ENCODE results near the gene KSR1.
"Not testable (repeated sequence)": the region's sequence is repeated elsewhere in the genome, so short reads cannot be mapped to it uniquely, and the experiment has no call there.

KSR1 gene

GRCh38 chr17:27427166-27427862 is 28.9 kb upstream of the KSR1 start:
- not testable (repeated sequence) for DNase-seq (ENCODE audit: low read depth); H3K9ac ChIP-seq (ENCODE audit: low read length); H3K4me3 ChIP-seq (ENCODE audit: low read length); H3K9me3 ChIP-seq (ENCODE audit: control insufficient read depth, low read length); H3K4me1 ChIP-seq (ENCODE audit: control insufficient read depth, insufficient read depth, low read length); H3K27me3 ChIP-seq (replicated peaks; ENCODE audit: control insufficient read depth, insufficient read depth, low read length); H3K36me3 ChIP-seq (ENCODE audit: control insufficient read depth, insufficient read depth, low read length, severe bottlenecking)

DNA sequence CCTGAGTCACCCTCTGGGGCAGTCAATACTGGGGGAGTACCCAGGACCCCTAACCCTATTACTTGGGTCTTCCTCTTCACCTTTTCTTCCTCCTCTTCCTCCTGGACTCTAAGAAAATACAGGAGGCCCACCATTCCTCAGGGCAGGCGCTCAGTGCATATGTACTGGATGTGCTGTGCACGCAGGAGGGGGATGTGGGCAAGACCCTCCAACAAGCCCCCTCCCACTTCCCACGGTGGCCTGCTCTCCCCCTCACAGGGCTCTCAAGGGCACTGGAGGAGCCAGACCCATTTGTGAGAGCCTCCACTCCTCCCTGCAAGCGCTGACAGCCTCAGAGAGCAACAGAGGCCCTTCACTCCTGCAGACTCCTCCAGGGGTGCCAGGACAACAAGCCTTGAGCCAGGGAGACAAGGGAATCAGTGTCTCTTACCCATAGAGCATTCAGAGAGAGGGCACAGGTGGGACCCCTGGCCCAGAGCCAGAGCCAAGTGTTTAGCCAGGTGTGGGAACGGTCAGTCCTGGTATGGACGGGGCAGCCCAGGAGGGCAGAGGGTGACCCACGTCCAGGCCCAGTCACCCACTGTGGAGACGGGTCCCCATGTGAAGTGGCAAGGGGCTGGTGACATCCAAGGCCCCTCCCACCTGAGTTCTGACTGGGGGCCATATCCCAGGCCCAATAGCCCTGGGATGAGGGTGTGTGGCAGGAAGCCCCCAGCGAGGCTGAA is 27.3 kb upstream of the KSR1 start:
- Histone ChIP-seq H3K4me3 (ENCODE audit: low read length) (no peak overlapping the region), H3K36me3 (ENCODE audit: control insufficient read depth, insufficient read depth, low read length, severe bottlenecking) (no peaks in the 10 kb centered on the region), H3K27me3 (replicated peaks; ENCODE audit: control insufficient read depth, insufficient read depth, low read length) (no peaks in the 10 kb centered on the region), H3K4me1 (ENCODE audit: control insufficient read depth, insufficient read depth, low read length) (no peaks in the 10 kb centered on the region), H3K9ac (ENCODE audit: low read length) (no peak overlapping the region), H3K9me3 (ENCODE audit: control insufficient read depth, low read length) (no peaks in the 10 kb centered on the region)
- no peak for DNase-seq (ENCODE audit: low read depth)

DNA sequence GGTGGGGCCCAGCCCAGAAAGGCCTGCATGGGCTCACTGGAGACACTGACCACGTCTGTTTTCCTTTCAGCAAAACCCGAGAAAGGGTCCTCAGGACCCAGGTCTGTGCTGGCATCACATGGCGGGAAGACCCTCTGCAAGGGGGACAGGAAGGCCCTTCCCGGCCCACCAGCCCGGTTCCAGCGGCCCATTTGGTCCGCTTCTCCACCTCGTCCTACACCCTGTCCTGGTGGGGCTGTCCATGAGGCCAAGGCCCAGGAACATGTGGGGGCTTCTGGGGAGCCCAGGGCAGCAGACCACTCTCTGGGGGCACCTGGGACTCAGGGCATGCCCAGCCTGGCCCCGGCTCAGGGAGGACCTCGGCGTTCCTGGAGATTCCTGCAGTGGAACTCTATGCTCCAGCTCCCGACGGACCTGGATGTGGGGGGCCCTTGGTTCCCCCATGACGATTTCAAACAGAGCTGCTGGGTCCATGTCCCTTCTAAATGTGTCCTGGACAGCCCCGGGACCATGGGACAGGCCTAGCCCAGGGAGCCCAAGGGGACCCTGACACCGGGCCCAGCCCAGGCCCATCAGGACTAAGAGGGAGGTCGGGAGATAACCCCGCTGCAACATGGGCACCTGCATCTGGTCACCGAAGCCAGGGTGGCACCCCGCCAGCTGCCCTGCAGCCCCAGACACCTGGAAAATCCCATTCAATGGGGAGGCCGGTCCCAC is 26.4 kb upstream of the KSR1 start:
- Histone ChIP-seq H3K9ac (ENCODE audit: low read length) (no peak overlapping the region), H3K36me3 (ENCODE audit: control insufficient read depth, insufficient read depth, low read length, severe bottlenecking) (no peaks in the 10 kb centered on the region), H3K4me1 (ENCODE audit: control insufficient read depth, insufficient read depth, low read length) (no peaks in the 10 kb centered on the region), H3K27me3 (replicated peaks; ENCODE audit: control insufficient read depth, insufficient read depth, low read length) (no peaks in the 10 kb centered on the region), H3K9me3 (ENCODE audit: control insufficient read depth, low read length) (no peaks in the 10 kb centered on the region), H3K4me3 (ENCODE audit: low read length) (no peak overlapping the region)
- no peak for DNase-seq (ENCODE audit: low read depth)

DNA sequence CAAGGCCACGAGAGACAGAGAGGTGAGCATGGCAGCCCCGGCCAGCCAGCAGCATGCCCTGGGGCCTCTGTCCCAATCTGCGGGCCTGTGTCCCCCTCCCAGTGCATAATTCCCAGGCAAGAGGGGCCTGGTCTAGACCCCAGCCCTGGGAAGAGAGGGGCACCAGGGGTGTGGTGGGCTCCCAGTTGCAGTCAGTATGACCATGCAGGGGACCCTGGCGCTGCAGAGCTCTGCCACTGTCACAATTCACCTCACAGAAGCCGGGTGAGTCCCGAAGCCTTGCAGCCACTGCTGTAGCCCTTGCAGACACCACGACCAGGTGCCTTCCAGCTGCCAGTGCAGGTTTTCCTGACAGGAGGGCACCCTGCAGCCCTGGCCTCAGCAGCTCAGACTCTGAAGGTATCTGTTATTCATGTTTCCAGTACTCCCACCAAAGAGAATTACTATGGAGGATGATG is 25.8 kb upstream of the KSR1 start:
- H3K4me1 ChIP-seq (ENCODE audit: control insufficient read depth, insufficient read depth, low read length): no peaks in the 10 kb centered on the region
- no peaks in the 10 kb centered on the region for H3K27me3 ChIP-seq (replicated peaks; ENCODE audit: control insufficient read depth, insufficient read depth, low read length)
- no peak overlapping the region for H3K4me3 ChIP-seq (ENCODE audit: low read length)
- DNase-seq (ENCODE audit: low read depth): no peak
- H3K36me3 ChIP-seq (ENCODE audit: control insufficient read depth, insufficient read depth, low read length, severe bottlenecking): no peaks in the 10 kb centered on the region
- H3K9me3 ChIP-seq (ENCODE audit: control insufficient read depth, low read length): no peaks in the 10 kb centered on the region
- H3K9ac ChIP-seq (ENCODE audit: low read length): no peak overlapping the region

GRCh38 chr17:27430882-27431491 is 25.3 kb upstream of the KSR1 start:
- H3K9me3 ChIP-seq (ENCODE audit: control insufficient read depth, low read length): no peaks in the 10 kb centered on the region
- H3K4me1 ChIP-seq (ENCODE audit: control insufficient read depth, insufficient read depth, low read length): no peaks in the 10 kb centered on the region
- peak; percentile 65 for DNase-seq (ENCODE audit: low read depth)
- H3K36me3 ChIP-seq (ENCODE audit: control insufficient read depth, insufficient read depth, low read length, severe bottlenecking): no peaks in the 10 kb centered on the region
- no peak overlapping the region for H3K4me3 ChIP-seq (ENCODE audit: low read length)
- H3K27me3 ChIP-seq (replicated peaks; ENCODE audit: control insufficient read depth, insufficient read depth, low read length): no peaks in the 10 kb centered on the region
- no peak overlapping the region for H3K9ac ChIP-seq (ENCODE audit: low read length)

GRCh38 chr17:27433521-27433920 is 22.7 kb upstream of the KSR1 start:
- H3K4me1 ChIP-seq (ENCODE audit: control insufficient read depth, insufficient read depth, low read length): no peaks in the 10 kb centered on the region

GRCh38 chr17:27435431-27436070 is 20.7 kb upstream of the KSR1 start:
- H3K36me3 ChIP-seq (ENCODE audit: control insufficient read depth, insufficient read depth, low read length, severe bottlenecking); H3K9me3 ChIP-seq (ENCODE audit: control insufficient read depth, low read length); H3K9ac ChIP-seq (ENCODE audit: low read length); H3K4me3 ChIP-seq (ENCODE audit: low read length); H3K27me3 ChIP-seq (replicated peaks; ENCODE audit: control insufficient read depth, insufficient read depth, low read length); H3K4me1 ChIP-seq (ENCODE audit: control insufficient read depth, insufficient read depth, low read length): not testable (repeated sequence)
- DNase-seq (ENCODE audit: low read depth): peak; percentile 32

More at GRCh38 chr17:27433521-27433920, 22.7 kb upstream of the KSR1 start:
- H3K36me3 ChIP-seq (ENCODE audit: control insufficient read depth, insufficient read depth, low read length, severe bottlenecking): no peaks in the 10 kb centered on the region
- H3K4me3 ChIP-seq (ENCODE audit: low read length): no peak overlapping the region
- H3K9ac ChIP-seq (ENCODE audit: low read length): no peak overlapping the region
- no peaks in the 10 kb centered on the region for H3K9me3 ChIP-seq (ENCODE audit: control insufficient read depth, low read length)
- no peaks in the 10 kb centered on the region for H3K27me3 ChIP-seq (replicated peaks; ENCODE audit: control insufficient read depth, insufficient read depth, low read length)
- DNase-seq (ENCODE audit: low read depth): no peak

GRCh38 chr17:27438348-27438998 is 17.8 kb upstream of the KSR1 start:
- H3K9ac ChIP-seq (ENCODE audit: low read length): no peak overlapping the region

DNA sequence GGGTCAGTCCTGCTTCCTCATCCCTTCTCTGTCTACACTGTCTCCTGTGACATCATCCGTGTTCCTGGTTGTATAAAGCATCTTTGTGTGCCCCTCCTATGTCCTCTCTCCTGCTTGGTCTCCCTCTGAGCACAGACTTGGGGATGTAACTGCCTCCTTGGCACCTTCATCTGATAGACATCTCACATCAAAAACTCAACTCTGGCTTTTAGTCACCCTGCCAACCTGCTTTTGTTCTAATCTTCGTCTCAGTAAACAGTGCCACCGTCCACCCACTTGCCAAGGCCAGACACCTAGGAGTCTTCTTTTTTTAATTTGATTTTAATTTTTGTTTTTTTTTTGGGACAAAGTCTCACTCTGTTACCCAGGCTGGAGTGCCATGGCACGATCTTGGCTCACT is 16.9 kb upstream of the KSR1 start:
- no peaks in the 10 kb centered on the region for H3K9me3 ChIP-seq (ENCODE audit: control insufficient read depth, low read length)
- no peaks in the 10 kb centered on the region for H3K36me3 ChIP-seq (ENCODE audit: control insufficient read depth, insufficient read depth, low read length, severe bottlenecking)
- H3K9ac ChIP-seq (ENCODE audit: low read length): no peak overlapping the region
- DNase-seq (ENCODE audit: low read depth): no peak
- no peak overlapping the region for H3K4me3 ChIP-seq (ENCODE audit: low read length)
- H3K4me1 ChIP-seq (ENCODE audit: control insufficient read depth, insufficient read depth, low read length): no peaks in the 10 kb centered on the region
- H3K27me3 ChIP-seq (replicated peaks; ENCODE audit: control insufficient read depth, insufficient read depth, low read length): peaks cover 7% of the 10 kb centered on the region

More at GRCh38 chr17:27438348-27438998, 17.8 kb upstream of the KSR1 start:
- DNase-seq (ENCODE audit: low read depth): no peak
- Histone ChIP-seq H3K36me3 (ENCODE audit: control insufficient read depth, insufficient read depth, low read length, severe bottlenecking) (no peaks in the 10 kb centered on the region), H3K9me3 (ENCODE audit: control insufficient read depth, low read length) (no peaks in the 10 kb centered on the region), H3K4me3 (ENCODE audit: low read length) (no peak overlapping the region), H3K4me1 (ENCODE audit: control insufficient read depth, insufficient read depth, low read length) (no peaks in the 10 kb centered on the region), H3K27me3 (replicated peaks; ENCODE audit: control insufficient read depth, insufficient read depth, low read length) (peaks cover 7% of the 10 kb centered on the region)

DNA sequence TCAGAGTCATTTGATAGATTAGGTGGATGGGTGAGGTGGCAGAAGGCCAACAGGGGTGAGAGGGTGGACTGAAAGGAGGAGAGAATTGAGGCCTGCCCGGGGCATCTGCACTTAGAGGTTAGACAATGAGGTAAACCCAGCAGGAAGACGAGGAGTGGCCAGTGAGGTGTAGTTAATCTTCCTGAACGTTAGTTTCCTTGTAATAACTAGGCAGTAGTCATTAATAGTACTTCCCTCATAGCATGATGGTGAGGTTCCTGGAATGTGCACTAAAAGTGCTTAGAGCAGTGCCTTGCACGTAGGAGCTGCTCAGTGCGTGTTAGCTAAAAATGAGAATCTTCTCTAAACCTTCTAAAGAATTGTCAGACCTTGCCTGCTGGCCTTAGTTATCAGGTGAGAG is 13.5 kb upstream of the KSR1 start:
- Histone ChIP-seq H3K36me3 (ENCODE audit: control insufficient read depth, insufficient read depth, low read length, severe bottlenecking) (no peaks in the 10 kb centered on the region), H3K4me1 (ENCODE audit: control insufficient read depth, insufficient read depth, low read length) (peaks cover 10% of the 10 kb centered on the region), H3K9ac (ENCODE audit: low read length) (no peak overlapping the region), H3K9me3 (ENCODE audit: control insufficient read depth, low read length) (no peaks in the 10 kb centered on the region), H3K4me3 (ENCODE audit: low read length) (no peak overlapping the region), H3K27me3 (replicated peaks; ENCODE audit: control insufficient read depth, insufficient read depth, low read length) (peaks cover 7% of the 10 kb centered on the region)
- DNase-seq (ENCODE audit: low read depth): no peak

Measured in adipocyte (in vitro differentiated cells).